Hepatic stellate cell (primary cell): ENCODE results near the gene AUTS2.

Experiments
- DNase-seq: peaks from one replicate; pipeline ENCODE4 v3.0.0; 2011; ENCODE audit warnings: low spot score

Gene AUTS2

DNA sequence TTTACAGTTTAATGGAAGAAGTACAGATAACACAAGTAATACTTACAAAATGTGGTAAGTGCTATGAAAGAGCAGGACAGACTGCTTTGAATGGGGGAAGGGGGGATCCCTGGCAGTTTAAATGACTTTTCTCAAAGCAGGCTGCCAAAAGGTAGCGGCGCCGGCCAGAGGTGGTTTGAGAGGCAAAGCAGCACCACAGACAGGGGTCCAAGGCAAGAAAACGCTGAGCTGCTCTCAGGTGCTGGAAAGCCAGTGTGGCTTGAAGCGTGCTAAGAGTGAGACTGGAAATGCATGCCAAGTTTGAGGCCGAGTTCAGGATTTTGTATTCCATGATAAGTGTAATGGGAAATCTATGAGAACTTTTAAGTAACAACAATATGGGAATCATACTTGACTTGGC, 437.7 kb downstream of the AUTS2 start:
- DNase-seq, result no peak

DNA sequence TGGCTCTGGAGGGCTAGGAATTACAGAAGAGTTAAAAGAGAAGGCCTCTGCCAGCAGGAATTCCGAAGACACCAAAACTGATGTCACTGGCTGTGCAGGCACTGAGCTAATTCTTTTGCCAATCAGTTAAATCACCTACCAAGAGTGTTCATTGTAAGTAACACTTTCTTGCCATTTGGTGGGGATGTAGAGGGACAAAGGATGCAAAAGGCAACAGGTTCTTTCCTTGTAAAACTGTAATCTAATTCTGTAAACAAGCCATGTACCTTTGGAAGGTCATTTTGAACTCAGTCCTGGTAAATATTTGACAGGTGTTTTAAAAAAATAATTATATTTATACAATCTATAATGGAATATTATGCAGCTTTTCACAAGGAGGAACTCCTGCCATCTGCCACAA, 438.4 kb downstream of the AUTS2 start:
- no peak for DNase-seq

DNA sequence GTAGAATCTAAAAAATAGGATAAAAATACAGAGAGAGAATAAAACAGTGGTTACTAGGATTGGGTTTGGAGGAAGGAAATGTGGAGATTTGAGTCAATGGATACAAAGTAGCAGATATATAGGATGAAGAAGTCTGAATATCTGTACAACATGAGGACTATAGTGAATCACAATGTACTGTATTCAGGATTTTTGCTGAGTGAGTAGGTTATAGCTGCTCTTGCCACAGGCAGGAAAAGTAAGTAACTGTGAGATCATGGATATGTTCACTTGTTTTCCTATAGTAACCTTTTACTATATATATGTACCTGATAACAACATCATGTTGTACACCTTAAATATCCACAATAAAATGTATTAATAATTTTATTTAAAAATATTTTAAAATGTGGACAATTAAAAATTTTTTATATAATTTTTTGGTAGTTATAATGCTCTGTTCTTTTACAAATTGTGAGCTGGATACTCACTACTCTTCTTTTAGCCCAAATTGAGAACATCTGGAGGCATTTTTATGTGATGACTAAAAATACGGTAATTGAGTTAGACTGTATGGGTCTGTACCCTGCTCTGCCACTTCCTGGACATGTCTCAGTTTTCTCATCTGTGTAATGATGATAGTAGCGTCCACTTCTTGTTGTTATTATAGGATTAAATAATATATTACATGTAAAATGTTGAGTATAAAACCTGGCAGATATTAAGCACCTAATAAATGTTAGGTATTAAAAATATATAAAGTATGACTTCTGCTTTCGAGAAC, 439.1 kb downstream of the AUTS2 start:
- DNase-seq, result no peak

DNA sequence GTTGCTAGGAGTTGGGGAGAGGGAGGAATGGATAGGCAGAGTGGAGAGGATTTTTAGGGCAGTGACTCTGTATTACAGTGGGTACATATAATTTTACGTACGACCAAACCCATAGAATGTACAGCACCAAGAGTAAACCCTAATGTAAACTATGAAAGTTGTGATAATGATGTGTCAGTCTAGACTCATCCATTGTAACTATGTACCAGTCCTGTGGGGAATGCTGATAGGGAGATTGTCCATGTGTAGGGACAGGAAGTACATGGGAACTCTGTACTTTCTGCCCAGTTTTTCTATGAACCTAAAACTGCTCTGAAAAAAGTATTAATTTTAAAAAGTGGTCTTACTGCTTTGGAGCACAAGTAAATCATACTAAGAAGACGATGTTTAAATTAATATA, 441.8 kb downstream of the AUTS2 start:
- no peak for DNase-seq

DNA sequence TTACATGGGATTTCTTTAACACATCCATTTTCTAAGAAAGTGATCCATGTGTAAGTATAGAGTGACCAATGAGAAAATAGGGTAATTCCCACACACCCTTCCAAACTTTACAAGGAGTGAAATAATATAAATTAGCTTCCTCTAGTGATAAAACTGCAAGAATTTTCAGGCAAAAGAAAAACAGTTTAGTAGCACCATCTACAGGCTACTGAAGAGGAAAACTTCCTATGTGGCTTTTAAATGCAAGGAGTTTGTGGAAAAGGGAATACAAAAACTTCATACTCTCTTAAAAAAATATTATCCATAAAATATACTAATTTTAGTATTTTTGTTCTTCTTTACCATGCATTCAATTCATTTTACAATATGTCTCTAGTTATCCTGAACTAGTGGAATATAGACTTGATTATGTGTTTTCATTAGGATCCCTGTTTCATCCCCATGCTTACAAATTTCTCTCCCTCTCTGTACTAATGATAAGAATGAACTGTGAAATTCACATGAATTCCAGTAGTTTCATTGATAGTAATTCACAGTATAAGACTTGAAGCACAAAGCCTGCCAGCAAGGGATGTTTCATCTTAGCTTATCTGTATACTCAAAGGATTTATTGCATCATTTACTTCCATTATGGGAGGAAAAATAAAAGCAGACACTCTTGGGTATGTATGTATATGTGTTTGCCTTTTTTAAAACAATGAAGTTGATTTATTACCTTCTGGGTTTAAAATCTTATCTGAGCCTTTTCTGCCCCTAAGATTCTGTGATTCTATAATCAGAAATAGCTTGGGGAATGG, 442.9 kb downstream of the AUTS2 start:
- no peak for DNase-seq

DNA sequence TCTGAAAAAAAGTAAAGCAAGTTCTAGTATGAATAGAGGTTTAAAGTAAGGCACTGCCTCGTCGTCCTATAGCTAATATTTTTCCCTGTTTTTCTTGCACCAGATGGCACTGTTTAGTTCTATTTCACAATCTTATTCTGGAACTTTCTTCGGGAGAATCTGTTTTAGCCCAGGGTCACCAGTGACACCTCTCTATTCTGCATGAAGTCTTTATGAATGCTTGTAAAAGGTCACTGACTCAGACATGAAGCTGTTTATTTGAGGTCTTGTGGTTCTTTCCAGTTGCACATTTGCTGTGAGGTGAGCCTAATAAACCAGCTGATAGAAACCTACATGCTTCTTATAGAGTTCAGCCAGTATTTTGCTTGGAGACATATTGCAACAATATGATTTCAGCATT, 444.3 kb downstream of the AUTS2 start:
- DNase-seq, result no peak

DNA sequence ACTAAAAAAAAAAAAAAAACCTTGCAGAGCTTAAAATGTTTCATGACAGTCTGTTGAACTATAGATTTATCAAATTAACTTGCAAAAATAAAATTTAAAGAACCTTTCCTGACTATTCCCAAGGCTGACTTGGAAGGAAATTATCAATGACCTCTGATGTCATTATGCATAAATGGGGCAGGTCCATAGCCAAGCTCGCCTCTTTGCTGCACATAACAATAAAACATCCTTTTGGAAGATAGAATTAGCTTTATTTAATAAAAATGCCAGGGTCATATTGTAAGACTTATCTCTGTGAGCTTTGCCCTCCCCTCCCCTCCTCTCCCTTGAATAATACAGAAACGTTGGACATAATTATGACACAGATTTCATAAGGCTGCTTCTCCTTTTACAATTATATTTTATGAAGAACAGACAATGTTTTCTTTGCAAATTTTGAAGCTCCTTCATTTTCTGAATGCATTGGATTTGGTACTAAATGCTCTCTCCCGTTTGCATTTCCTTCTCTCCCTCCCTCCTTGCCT, 444.8 kb downstream of the AUTS2 start:
- no peak for DNase-seq

DNA sequence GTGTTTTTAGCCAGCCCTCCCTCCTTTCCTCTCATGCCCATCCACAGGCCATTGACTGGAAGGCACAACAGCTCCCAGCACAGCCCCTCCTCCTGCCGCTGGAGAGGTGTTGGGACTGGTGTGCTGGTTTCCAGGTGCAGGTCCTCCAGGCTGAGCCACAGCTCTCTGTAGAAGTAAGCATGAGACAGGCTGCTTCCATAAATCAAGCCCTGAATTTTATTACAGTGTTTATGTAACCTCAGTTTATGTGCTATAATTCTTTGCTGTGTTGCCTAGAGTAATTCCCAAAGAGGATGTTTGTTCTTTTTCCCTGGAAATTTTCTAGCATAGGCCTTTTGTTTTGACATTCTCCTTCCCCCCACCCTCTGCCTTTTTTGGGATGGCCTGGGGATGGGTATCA, 445.8 kb downstream of the AUTS2 start:
- DNase-seq, result no peak

DNA sequence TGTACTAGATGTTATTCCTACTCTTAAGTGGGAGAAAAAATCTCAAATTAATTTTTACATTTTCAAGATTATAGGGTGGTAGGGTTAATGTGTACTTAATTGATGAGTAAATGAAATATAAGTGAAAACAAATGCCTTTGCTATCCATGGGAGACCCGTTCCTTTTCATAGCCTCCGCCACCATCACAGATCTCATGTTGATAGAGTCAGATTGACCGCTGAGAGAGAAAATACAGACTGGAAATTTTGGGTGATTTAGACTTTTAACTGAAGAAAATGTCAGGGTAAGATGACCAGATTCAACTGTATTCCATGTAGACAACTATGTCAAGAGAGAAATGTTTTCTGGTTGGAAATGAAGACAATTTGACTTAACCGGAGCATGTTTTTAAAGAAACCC, 446.2 kb downstream of the AUTS2 start:
- no peak for DNase-seq

DNA sequence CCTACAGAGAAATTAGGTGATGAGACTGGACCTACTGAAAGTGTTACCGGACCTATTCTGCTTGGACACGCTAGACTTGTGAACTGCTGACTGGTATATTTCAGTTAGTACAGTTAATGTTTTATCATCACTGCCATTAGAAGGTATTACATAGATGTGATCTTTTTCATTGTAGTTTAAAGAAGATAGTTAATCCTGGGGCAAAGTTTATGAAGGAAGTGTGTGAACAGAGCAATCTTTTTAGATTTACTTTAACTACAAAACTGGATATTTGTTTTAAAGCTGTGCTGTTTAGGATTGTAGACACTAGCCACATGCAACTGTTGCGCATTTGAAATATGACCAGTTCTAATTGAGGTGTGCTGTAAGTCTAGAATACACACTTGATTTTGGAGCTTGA, 446.7 kb downstream of the AUTS2 start:
- no peak for DNase-seq

DNA sequence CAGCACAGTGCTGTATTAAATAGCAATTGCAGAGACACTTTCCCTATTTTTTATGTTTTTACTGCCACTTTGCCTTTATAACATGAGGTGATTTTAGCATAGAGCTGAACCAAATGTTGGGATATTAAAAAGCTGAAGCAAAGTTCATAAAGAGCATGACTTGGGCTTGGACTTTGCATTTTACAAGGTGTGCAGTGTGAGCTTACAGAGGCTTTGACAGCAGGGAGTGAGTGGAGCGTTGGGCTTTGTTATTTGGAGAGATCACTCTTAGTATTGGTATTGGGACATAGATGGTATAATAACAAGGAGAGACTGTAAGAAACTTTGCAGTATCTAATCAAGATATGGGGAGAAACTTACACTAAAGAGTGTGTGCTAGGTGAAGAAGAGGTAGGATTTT, 449.1 kb downstream of the AUTS2 start:
- DNase-seq, result no peak

DNA sequence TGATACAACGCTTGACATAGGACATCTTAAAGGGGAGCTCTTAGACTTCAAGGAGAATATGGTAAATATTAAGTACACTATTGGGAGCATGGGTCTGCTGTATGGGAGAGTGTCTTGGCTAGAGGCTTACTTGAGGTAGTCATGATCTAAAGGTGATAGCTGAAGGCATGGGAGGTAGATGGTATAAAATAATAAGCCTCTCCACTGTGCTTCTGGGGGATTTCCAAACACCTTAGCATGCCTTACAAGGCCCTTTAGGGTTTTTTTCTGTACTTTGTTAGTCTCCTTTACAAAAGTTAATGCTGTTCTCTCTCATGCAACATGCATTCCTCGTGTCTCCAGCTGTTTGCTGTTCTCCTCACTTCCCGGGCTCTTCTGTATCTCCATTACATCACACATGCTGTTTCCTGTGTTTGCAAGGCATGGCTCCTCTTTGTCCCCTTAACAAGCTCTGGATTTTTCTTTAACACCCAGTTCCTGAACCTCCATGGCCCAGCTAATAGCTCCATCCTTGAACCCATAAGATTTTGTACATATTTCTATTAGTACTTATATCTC, 449.7 kb downstream of the AUTS2 start:
- DNase-seq, result no peak

DNA sequence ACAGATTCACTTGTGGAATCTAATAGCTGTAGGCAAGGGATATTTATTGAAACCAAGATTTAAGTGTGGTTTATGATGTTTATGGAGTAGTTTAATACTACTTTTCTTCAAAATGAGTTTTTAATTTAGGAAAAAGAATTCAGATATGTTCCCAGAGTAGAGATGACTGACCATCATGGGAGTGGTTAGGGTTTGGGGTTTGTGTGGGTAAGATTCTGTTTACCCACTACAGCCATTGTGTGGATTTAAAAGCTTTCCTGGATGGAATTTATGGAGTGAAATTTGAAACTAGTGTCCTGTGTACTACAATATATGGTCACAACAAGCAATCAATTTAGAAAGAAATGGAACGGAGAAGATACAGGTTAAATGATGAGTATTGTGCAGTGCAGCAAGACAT, 453.5 kb downstream of the AUTS2 start:
- no peak for DNase-seq

DNA sequence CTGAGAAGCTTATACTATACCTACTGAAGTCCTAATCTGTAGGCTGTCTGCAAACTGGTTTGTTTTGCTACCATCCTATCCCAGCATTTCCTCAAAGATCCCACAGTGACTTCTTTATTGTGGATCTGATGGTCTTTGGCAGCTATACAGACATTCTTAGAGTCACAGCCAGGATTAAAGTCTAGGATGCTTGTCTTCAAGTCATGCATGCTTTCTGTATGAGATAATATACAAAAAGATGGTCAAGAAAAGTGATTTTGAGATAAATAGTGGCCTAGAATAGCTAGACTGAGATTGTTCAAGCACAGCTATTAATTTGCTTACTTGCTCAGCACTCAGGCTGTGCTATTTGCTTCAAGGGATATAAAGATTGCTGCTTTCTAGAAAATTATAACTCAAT, 454.4 kb downstream of the AUTS2 start:
- no peak for DNase-seq

DNA sequence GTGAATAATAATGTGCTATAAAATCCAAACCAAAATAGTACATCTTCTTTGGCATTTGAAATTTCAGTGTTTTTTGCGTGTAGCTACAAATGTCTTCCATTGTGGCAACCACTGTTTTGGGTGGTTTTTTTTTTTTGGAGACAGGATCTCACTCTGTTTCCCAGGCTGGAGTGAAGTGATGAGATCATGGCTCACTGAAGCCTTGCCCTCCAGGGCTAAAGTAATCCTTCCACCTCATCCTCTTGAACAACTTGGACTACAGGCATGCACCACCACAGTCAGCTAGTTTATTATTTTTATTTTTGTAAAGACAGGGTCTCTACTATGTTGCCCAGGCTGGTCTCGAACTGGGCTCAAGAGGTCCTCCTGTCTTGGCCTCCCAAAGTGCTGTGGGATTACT, 455.1 kb downstream of the AUTS2 start:
- DNase-seq, result no peak

DNA sequence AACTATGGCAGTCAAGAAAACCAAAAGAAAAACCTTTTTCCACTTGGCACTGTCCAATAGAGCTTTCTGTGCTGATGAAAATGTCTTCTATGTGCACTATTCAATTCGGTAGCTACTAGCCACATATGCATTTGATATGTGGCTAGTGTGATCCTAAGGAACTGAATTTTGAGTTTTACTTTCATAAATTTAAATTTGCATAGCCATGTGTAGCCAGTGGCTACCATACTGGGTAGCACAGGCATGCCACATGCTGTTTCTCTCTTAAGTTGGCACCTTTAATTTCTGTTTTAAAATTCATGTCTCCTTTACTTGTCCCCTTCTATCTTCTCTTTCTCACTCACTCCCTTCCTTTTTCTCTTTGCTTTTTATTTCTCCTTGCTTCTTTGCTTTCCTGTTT, 455.7 kb downstream of the AUTS2 start:
- no peak for DNase-seq

DNA sequence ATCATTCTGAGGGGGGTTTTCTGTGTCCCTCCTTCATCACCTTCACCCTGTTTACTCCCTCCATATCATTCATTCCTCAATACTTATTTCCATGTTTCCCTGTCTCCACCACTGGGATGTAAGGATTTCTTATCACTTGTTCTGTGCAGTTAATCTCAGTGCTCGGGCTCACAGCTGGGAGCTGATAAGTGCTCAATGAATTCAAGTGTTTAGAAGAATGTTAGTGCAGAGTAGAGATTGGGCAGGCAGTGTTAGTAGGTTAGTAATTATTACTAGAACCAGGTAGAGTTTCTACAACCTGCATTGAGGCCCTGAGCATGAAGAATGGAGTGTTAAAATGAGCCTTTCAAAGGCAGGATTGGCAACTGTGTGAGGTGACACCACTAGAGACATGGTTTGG, 458.1 kb downstream of the AUTS2 start:
- no peak for DNase-seq

DNA sequence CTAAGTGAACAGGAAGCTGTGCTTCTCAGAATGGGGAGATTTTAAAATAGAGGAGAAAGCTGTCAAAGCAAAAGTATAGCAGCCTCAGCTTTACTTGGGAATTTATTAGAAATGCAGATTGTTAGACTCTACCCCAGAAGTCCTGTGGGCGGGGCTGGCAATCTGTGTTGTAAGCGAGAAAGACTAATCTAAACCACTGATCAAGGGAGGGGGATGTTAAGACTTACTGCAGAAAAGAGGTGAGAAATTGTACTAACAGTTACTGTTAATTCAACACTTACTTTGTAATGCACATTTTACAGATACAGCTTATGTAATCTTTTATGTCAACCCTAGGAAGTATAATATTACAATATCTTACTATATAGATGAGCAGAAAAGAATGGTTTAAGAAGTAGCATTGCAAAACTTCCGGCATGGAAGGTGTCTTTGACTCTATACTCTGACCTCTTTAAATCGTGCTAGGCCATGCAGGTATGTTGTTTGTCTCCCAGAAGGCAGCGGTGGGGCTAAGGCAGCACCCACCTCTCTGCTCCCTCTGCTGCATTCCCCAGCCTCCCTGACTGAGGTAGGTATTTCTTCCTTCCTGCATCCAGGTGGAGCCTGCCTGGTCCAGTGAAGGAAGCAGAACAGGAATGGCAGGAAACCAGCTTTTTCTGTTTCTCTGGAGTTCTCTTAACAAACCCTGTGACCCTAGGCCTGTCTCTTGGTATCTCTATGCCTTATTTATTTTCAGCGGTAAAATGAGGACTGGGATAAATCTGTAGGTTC, 462.2 kb downstream of the AUTS2 start:
- DNase-seq, result no peak

DNA sequence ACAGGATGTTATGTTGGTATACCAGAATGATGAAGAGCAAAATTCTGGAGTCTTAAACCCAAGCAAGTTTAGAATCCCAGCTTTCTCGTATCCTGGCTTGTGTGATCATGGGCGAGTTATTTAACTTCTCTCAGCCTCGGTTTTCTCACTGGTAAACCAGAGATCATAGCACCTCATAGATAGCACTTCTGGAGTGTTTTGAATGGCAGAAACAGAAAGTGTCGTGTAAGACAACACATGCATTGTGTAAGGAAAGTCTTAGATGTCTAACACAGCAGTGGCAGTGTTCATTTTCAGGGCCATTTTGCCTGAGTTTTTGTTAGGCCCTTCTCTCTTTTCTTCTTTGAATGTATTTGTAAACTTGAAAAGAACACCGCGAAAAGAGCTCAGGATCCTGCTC, 465.1 kb downstream of the AUTS2 start:
- DNase-seq, result no peak

DNA sequence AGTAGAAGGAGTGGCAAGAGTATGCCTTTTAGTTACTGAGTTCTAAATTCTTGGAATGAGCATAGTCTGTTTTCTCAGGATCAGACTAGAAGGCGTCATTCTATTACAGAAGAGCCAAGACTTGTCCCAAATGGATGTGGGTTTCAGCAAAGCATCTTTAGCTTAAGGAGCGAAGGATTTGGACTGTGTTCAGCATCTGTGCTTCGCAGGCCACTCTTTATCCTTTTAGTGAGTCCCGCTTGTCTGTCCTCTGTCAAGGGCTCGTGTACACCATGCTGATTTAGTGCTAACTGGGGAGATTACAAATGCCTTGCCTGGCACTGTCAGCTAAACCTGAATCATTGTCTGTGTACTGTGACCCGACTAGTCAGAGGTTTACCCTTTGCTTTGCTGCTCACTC, 465.7 kb downstream of the AUTS2 start:
- DNase-seq, result no peak

DNA sequence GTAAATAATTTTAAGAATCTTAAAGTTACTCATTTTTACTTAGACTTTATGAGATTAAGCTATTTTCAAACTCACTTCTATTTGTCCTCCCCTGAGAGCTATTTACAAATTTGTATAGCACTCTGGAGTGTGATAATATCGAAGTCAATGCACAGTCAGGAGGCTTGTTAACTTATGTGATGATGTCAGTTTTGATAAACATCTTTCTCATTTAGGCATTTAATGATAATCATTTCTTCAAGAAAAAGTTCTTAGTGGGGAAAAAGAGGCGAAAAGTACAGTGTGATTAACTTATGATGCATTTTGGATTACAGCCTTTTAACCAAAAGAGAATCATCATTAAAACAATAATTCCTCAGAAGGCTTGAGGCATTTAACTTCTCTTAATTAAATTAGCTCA, 468.6 kb downstream of the AUTS2 start:
- no peak for DNase-seq

DNA sequence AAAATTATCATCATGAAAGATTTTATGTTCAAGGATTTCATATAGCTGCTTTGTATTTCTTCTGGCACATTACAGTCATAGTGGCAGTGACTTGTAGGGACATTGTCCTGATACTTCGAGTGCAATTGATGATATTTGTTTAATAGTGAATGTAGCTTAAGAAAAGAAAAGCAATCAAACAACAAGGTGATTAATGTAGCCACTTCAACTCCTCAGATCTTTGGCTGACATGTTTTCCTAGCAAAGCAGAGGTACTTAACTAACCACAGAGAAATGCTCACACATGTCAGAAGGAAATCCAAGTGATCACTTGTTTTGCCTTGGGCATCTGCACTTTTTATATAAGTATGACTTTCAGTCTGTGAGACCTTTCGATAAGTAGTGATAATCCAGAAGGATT, 470.3 kb downstream of the AUTS2 start:
- DNase-seq, result no peak
